MM.1S (cell line): Measurements from ENCODE around the gene PDE1C.

Experiments
- DNase-seq: peaks from one replicate; pipeline ENCODE4 v3.0.0-alpha.2; 2015
- H2AFZ ChIP-seq: fragments of 300-600 bp; sonication (generic); 2 replicates; pipeline ENCODE4 v1.6.0; 2016; ENCODE audit warnings: antibody characterized with exemption, low read length
- H3F3A ChIP-seq: fragments of 300-600 bp; sonication (generic); 2 replicates; pipeline ENCODE4 v1.6.1; 2016; ENCODE audit warnings: mild to moderate bottlenecking, antibody characterized with exemption, low read length, moderate library complexity, mixed read lengths; ENCODE audit not compliant: insufficient read depth
- H3K27ac ChIP-seq: fragments of 300-600 bp; sonication (generic); 2 replicates; pipeline ENCODE4 v1.5.1; 2016; ENCODE audit warnings: mild to moderate bottlenecking, low read length
- H3K27me3 ChIP-seq: fragments of 300-600 bp; sonication (generic); replicated peaks from 2 replicates; pipeline ENCODE4 v1.6.0; 2016; ENCODE audit warnings: low read length; ENCODE audit not compliant: insufficient read depth
- H3K36me3 ChIP-seq: fragments of 300-600 bp; sonication (generic); replicated peaks from 2 replicates; pipeline ENCODE4 v1.6.1; 2016; ENCODE audit warnings: mild to moderate bottlenecking, low read length, mixed read lengths; ENCODE audit not compliant: insufficient read depth
- H3K4me1 ChIP-seq: fragments of 300-600 bp; sonication (generic); 2 replicates; pipeline ENCODE4 v1.6.1; 2016; ENCODE audit warnings: low read length, mixed read lengths
- H3K4me2 ChIP-seq: fragments of 300-600 bp; sonication (generic); 2 replicates; pipeline ENCODE4 v1.6.0; 2016; ENCODE audit warnings: low read depth, low read length
- H3K4me3 ChIP-seq: fragments of 300-600 bp; sonication (generic); 2 replicates; pipeline ENCODE4 v1.5.1; 2016; ENCODE audit warnings: low read length, mixed read lengths
- H3K79me2 ChIP-seq: fragments of 300-600 bp; sonication (generic); 2 replicates; pipeline ENCODE4 v1.6.1; 2016; ENCODE audit warnings: mixed run types, low read length, mixed read lengths
- H3K9ac ChIP-seq: fragments of 300-600 bp; sonication (generic); 2 replicates; pipeline ENCODE4 v1.6.1; 2016; ENCODE audit warnings: low read length, mixed read lengths
- H3K9me2 ChIP-seq: fragments of 300-600 bp; sonication (generic); replicated peaks from 2 replicates; pipeline ENCODE4 v1.6.1; 2016; ENCODE audit warnings: mild to moderate bottlenecking, low read length, mixed read lengths; ENCODE audit not compliant: insufficient read depth
- H3K9me3 ChIP-seq: fragments of 300-600 bp; sonication (generic); replicated peaks from 2 replicates; pipeline ENCODE4 v1.6.1; 2016; ENCODE audit warnings: mild to moderate bottlenecking, low read length, mixed read lengths; ENCODE audit not compliant: insufficient read depth
- H4K20me1 ChIP-seq: fragments of 300-600 bp; sonication (generic); 2 replicates; pipeline ENCODE4 v1.6.1; 2016; ENCODE audit warnings: mild to moderate bottlenecking, low read length, moderate library complexity, mixed read lengths; ENCODE audit not compliant: insufficient read depth
- EZH2 ChIP-seq: fragments of 300-600 bp; sonication (generic); optimal IDR thresholded peaks from 2 replicates; pipeline ENCODE3; 2017; ENCODE audit warnings: low read depth, mild to moderate bottlenecking, antibody characterized with exemption, low read length, mixed read lengths
- EZH2phosphoT487 ChIP-seq: fragments of 300-600 bp; sonication (generic); IDR thresholded peaks from 2 replicates; pipeline ENCODE4 v1.6.1; 2018; ENCODE audit warnings: antibody characterized with exemption, low read length
- TF ChIP-seq, protein P1 (sequence below): fragments of 300-600 bp; sonication (generic); IDR thresholded peaks from 2 replicates; pipeline ENCODE4 v1.5.1; 2016; ENCODE audit warnings: antibody characterized with exemption, low read length, mixed read lengths

PDE1C gene

DNA sequence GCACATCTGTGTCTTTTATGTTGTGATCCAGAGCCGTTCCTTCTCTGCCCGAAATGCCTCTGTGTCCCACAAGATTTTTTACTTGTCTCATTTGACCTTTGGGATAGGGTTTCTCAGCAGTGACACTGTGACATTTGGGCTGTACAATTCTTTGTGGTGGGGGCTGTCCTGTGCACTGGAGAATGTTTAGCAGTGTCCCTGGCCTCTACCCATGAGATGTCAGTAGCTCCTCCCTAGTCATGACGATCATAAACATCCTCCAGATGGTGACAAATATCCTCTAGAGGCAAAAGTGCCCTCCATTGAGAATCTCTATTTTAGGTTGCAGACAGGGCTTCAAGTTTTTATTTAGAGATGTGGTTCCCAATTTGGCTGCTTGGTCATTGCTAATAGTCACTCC is 291.9 kb downstream of the PDE1C start:
- Histone ChIP-seq H3K9me3 (no peaks in the 10 kb centered on the region), H3K4me2 (no peak overlapping the region), H4K20me1 (no peaks in the 10 kb centered on the region), H3K4me3 (no peak overlapping the region), H3K27me3 (no peaks in the 10 kb centered on the region), H3K9ac (no peak overlapping the region), H3K27ac (no peak overlapping the region), H3K79me2 (no peaks in the 10 kb centered on the region), H3K36me3 (no peaks in the 10 kb centered on the region), H3F3A (no peaks in the 10 kb centered on the region), H3K4me1 (no peaks in the 10 kb centered on the region), H3K9me2 (no peaks in the 10 kb centered on the region), H2AFZ (no peak overlapping the region)
- TF ChIP-seq EZH2 (no peak), EZH2phosphoT487 (no peak)
- TF ChIP-seq, protein P1, sequence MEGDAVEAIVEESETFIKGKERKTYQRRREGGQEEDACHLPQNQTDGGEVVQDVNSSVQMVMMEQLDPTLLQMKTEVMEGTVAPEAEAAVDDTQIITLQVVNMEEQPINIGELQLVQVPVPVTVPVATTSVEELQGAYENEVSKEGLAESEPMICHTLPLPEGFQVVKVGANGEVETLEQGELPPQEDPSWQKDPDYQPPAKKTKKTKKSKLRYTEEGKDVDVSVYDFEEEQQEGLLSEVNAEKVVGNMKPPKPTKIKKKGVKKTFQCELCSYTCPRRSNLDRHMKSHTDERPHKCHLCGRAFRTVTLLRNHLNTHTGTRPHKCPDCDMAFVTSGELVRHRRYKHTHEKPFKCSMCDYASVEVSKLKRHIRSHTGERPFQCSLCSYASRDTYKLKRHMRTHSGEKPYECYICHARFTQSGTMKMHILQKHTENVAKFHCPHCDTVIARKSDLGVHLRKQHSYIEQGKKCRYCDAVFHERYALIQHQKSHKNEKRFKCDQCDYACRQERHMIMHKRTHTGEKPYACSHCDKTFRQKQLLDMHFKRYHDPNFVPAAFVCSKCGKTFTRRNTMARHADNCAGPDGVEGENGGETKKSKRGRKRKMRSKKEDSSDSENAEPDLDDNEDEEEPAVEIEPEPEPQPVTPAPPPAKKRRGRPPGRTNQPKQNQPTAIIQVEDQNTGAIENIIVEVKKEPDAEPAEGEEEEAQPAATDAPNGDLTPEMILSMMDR, result no peak
- DNase-seq, result no peak

- TF ChIP-seq EZH2 (no peak), EZH2phosphoT487 (no peak)
- TF ChIP-seq, protein P1, result no peak
- Histone ChIP-seq H3K9me3 (no peaks in the 10 kb centered on the region), H3K4me2 (no peak overlapping the region), H3K79me2 (no peaks in the 10 kb centered on the region), H3F3A (no peaks in the 10 kb centered on the region), H3K36me3 (no peaks in the 10 kb centered on the region), H4K20me1 (no peaks in the 10 kb centered on the region), H3K4me3 (no peak overlapping the region), H3K9ac (no peak overlapping the region), H3K27ac (no peak overlapping the region), H2AFZ (no peak overlapping the region), H3K27me3 (no peaks in the 10 kb centered on the region), H3K4me1 (no peaks in the 10 kb centered on the region), H3K9me2 (no peaks in the 10 kb centered on the region)
- DNase-seq, result no peak
Measured at GRCh38 chr7:31776616-31777015, 293.6 kb downstream of the PDE1C start.

GRCh38 chr7:31775556-31775955 is 294.7 kb downstream of the PDE1C start:
- no peak overlapping the region for H3K4me2 ChIP-seq
- H3K4me1 ChIP-seq, result no peaks in the 10 kb centered on the region
- H2AFZ ChIP-seq, result no peak overlapping the region
- H3K4me3 ChIP-seq, result no peak overlapping the region
- no peaks in the 10 kb centered on the region for H3K27me3 ChIP-seq
- H3K79me2 ChIP-seq, result no peaks in the 10 kb centered on the region
- H4K20me1 ChIP-seq, result no peaks in the 10 kb centered on the region
- no peak overlapping the region for H3K9ac ChIP-seq
- H3K9me3 ChIP-seq, result no peaks in the 10 kb centered on the region
- TF ChIP-seq EZH2 (no peak), EZH2phosphoT487 (no peak)
- TF ChIP-seq, protein P1, result no peak
- no peaks in the 10 kb centered on the region for H3K9me2 ChIP-seq
- no peaks in the 10 kb centered on the region for H3F3A ChIP-seq
- no peak for DNase-seq
- no peak overlapping the region for H3K27ac ChIP-seq
- no peaks in the 10 kb centered on the region for H3K36me3 ChIP-seq
